HCT116 (cell line): Measurements from ENCODE around the gene C16orf74.

ENCODE experiments used
- ZFX ChIP-seq: fragments of 450-650 bp; IDR thresholded peaks from 2 replicates; pipeline ENCODE4 v1.6.1; 2017
- TF ChIP-seq, protein P1 (sequence below), 3 experiments: fragments of 200-600 bp in 1 of 3; sonication (generic) in 1 of 3; IDR thresholded peaks in 2 of 3; conservative IDR thresholded peaks in 1 of 3; 2 replicates each; pipeline ENCODE4 v1.5.1; 2012 to 2017; ENCODE audit warnings: low read depth in 2 of 3, low read length in 2 of 3, antibody characterized with exemption in 1 of 3, borderline replicate concordance in 1 of 3, control low read depth in 1 of 3, mild to moderate bottlenecking in 1 of 3, mixed read lengths in 1 of 3, mixed run types in 1 of 3, moderate library complexity in 1 of 3; ENCODE audit not compliant: insufficient read depth in 1 of 3

GRCh38 chr16:85712801-85713200, 38.1 kb downstream of the C16orf74 start:
- TF ChIP-seq, protein P1, sequence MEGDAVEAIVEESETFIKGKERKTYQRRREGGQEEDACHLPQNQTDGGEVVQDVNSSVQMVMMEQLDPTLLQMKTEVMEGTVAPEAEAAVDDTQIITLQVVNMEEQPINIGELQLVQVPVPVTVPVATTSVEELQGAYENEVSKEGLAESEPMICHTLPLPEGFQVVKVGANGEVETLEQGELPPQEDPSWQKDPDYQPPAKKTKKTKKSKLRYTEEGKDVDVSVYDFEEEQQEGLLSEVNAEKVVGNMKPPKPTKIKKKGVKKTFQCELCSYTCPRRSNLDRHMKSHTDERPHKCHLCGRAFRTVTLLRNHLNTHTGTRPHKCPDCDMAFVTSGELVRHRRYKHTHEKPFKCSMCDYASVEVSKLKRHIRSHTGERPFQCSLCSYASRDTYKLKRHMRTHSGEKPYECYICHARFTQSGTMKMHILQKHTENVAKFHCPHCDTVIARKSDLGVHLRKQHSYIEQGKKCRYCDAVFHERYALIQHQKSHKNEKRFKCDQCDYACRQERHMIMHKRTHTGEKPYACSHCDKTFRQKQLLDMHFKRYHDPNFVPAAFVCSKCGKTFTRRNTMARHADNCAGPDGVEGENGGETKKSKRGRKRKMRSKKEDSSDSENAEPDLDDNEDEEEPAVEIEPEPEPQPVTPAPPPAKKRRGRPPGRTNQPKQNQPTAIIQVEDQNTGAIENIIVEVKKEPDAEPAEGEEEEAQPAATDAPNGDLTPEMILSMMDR (IDR thresholded peaks at IDR 0.05 in 2 of 3, conservative IDR thresholded peaks at IDR 0.05 in 1 of 3; ENCODE audit: borderline replicate concordance in 1 of 3, insufficient read depth in 1 of 3, low read depth in 2 of 3, low read length in 2 of 3): no peak
- TF ChIP-seq ZFX: no peak
